Measurements from ENCODE around the gene COMMD1.
"Not testable (repeated sequence)": the region's sequence is repeated elsewhere in the genome, so short reads cannot be mapped to it uniquely, and the experiment has no call there.

The COMMD1 gene

GRCh38 chr2:61905372-61906185, at the start of gene COMMD1:
Gene COMMD1, plus strand, starts transcription at chr2:61905674. Its CDS starts 5 bp downstream, at chr2:61905679.
- peak; percentile 62 for DNase-seq

DNA sequence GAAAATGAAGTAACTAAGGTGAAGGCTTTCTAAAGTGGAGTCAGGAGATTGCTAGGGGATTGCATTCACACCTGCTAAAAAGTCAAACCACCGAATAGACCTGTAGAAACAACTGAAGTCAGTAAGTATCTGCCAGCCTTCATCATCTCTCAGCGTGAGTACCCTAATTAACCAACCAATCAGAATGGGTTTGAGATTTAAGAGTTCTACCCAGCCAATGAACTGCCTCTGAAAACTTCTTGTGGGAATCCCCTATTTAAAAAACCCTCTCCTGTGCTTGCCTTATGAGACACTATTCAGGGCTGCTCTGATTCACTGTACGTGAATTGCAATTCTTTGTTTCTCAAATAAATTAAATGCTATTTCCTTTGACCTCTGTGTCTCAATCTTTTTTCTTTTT, 48.2 kb upstream of the COMMD1 start:
- no peak for DNase-seq

GRCh38 chr2:61862085-61862484, 43.4 kb upstream of the COMMD1 start:
- DNase-seq: no peak

GRCh38 chr2:61866482-61867089, 38.9 kb upstream of the COMMD1 start:
- not testable (repeated sequence) for DNase-seq

DNA sequence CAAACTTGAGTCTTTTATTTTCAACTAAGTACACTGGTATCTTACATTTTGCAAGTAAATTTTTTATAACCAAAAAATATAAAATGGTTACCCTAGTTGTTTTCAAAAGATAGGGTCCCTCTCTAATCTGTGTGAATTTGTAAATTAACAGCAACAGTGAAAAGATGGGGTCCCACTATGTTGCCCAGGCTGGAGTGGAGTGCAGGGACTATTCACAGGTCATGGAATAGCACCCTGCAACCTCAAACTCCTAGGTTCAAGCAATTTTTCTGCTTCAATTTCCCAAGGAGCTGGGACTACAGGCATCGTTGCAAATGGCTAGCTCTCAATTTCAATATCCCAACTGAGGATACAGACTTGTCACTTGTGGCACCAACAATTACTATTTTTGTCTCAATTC, 29.1 kb upstream of the COMMD1 start:
- no peak for DNase-seq

DNA sequence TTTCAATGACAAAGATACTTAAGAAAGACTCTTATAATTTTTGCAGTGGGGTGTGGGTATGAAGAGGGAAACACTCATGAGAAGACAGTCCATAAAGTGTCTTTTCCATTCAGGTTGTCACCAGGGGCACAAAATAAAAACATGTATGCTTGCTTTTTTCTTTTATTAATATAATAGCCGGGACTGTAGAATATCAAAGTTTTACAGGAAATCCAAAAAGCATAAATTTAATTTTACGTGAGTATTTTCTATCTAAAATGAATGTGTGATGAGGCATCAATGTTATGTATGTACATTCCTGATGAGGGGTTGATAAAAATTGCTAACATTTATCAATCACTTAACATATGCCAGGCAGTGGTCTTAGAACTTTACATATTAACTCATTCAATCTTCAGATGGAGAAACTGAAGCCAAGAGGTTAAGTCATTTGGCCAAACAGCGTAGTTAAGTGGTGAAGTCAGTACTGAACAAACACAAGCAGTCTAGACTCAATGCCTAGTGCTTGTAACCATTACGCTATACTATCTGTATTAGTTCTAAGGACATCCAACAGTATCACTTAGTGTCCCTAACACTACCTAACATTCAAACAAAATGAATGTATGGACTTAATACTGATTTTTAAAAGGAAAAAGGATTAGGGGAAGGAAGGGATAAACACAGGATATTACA, 27.8 kb upstream of the COMMD1 start:
- no peak for DNase-seq

GRCh38 chr2:61878761-61879160, 26.7 kb upstream of the COMMD1 start:
- DNase-seq: no peak

DNA sequence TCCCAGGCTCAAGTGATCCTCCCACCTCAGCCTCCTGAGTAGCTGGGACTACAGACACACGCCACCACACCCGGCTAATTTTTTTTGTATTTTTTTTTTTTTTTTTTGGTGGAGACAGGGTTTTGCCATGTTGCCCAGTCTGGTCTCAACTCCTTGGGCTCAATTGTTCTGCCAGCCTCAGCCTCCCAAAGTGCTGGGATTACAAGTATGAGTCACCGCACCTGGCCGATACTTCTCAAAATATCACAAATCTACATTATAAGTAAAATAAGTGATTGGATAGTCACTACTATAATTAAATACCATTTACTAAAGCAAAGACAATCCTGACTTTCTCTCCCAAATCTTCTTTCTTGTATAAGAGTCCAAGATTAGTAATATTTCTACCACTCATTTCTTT, 26.1 kb upstream of the COMMD1 start:
- not testable (repeated sequence) for DNase-seq

- DNase-seq: no peak
Observed at GRCh38 chr2:61882850-61883249, 22.6 kb upstream of the COMMD1 start.

DNA sequence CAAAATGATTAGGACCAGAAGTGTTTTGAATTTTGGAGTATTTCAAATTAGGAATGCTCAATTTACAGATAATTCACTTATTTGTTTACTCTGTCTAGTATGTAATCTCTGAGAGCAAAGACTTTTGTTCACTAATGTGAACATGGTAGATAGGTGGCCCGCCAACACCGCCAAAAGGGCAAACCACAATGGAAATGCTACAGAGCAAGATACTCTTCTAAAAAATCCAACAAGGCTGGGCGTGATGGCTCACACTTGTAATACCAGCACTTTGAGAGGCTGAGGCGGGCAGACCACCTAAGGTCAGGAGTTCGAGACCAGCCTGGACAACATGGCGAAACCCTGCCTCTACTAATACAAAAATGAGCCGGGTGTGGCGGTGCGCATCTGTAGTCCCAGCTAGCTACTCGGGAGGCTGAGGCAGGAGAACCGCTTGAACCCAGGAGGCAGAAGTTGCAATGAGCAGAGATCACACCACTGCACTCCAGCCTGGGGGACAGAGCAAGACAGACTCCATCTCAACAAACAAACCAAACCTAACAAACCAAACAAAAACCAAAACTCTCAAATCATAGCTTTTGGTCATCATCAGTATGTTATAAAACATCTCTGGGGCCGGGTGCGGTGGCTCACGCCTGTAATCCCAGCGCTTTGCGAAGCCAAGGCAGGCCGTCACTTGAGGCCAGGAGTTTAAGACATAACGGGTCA, 19.4 kb upstream of the COMMD1 start:
- no peak for DNase-seq

- peak; percentile 34 for DNase-seq
Observed at GRCh38 chr2:61887717-61888266, 17.7 kb upstream of the COMMD1 start.

DNA sequence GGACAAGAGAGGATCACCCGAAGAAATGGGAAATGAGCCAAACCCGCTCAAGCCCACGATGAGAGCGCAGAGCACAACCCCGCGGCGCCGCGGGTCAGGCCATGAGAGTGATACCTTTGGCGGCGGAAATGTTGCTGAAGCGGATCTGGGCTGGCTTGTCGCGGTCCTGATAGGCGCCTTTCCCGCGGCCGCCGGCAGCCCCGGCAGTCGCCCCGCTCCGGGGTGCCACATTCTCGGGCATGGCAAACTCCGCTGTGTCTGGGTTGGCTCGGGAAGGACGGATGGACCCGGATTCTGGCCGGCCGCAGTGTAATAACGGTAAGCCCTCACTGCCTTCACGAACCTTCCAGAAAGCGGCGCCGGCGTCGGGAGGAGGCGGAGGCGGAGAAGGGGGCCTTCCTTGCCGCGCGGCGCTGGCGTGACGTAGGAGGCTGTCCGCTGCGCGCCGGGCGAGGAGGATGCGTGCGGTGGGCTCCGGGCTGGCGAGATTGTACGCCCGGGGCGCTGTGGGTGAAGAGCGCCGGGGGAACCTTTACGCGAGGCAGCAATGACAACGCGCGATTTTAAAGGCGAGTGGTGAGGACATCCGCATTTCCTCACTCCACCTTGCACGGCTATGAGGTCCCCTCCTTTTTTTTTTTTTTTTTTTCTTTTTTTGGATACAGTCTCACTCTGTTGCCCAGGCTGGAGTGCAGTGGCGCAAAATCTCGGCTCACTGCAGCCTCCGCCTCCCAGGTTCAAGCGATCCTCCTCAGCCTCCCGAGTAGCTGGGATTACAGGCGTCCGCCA, 17.0 kb upstream of the COMMD1 start, which contains the start of gene CCT4:
TSS of gene CCT4 (minus strand) at position 390 of the 789 bp plus-strand sequence. CDS start at position 241, 149 bp downstream.
- peak; percentile 83 for DNase-seq

DNA sequence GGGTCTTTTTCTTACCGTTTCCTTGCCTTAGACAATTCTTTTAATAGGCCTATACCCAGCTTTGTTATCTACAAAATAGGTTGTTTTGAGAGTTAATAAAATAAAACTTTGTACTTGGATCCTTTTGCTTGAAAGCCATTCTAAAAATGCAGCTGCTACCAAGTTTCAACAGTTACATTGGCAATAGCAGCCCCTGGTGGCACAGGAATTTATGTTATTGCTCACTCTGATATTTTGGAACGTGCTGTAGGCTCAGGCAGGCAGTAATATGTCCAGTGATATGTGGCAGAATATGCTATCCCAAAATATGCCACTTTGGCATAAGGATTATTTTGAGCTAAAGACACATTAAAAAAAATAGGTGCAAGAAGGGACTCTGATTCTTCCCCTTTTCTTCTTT, 6.7 kb upstream of the COMMD1 start:
- DNase-seq: peak; percentile 18

- DNase-seq: no peak
Observed at GRCh38 chr2:61900281-61900680, 5.2 kb upstream of the COMMD1 start.

- no peak for DNase-seq
Observed at GRCh38 chr2:61906186-61906470, 654 bp downstream of the COMMD1 start.

- DNase-seq: no peak
Observed at GRCh38 chr2:61909116-61909515, 3.6 kb downstream of the COMMD1 start.

- DNase-seq: no peak
Observed at GRCh38 chr2:61910603-61911002, 5.1 kb downstream of the COMMD1 start.

DNA sequence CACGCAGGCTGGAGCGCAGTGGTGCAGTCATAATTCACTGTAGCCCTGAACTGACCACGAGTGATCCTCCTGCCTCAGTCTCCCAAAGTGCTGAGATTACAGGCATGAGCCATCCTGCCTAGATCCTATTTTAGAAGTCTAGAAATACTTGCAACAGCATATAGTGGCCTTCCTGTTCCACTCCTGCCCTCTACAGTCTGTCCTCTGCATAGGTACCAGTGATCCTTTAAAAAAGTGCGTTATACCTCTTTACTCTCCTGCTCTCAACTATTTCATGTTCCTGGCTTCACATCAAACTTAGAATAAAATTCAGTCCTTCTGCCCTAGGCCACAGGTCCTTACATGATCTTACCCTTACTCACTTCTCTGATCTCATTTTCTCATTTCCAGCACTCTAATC, 6.0 kb downstream of the COMMD1 start:
- no peak for DNase-seq

GRCh38 chr2:61914794-61915193, 9.3 kb downstream of the COMMD1 start:
- not testable (repeated sequence) for DNase-seq

- DNase-seq: no peak
Observed at GRCh38 chr2:61920548-61920947, 15.1 kb downstream of the COMMD1 start.

DNA sequence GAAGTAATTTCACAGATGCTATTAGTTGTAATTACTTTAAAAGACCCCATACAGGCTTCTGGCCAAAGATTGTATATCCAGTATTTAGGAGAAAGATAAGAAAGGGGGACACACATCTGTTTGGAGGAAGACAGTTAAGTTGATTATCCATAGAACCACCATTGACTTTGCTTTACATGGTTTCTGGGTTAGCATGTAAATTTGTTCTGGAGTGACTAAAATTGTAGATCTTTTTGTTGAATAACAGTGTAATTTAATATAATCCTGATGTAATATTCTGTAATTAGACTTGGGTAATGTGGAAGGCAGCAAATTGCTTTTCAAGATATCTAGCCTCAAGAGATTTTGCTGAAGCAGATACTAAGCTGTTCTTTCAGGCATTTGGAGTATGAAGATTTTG, 17.2 kb downstream of the COMMD1 start:
- DNase-seq: no peak

Measured in MV-4-11 (cell line).